ENCODE results near the gene DAPK2.

The DAPK2 gene

DNA sequence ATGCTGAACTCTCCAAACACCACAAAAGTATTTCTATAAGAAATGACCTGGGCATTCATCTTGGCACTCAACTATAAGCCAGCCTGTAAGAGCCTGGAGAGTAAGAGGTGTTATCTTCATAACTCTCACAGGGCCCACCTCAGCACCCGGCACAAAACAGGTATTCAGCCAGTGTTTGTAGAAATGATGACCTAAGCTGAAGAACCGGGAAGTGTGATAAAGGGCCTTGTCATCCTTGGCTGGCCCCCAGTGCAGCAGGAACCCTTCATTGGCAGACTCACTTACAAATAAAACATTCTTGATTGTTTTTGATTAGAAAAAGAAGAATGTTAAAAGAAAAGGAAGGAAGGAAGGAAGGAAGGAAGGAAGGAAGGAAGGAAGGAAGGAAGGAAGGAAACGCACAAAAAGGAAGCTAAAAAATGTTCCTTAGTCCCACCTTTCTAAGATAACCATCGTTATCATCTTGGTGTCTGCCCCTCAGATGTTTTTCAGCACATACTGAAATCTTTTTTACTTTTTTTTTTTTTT lies 52.1 kb downstream of the DAPK2 start:
- DNase-seq (ENCODE audit: low read depth, low spot score): peak; percentile 78
- Histone ChIP-seq H3K9ac (ENCODE audit: insufficient read length) (peak overlapping the region; percentile 51), H3K36me3 (ENCODE audit: insufficient read depth, low read length) (no peaks in the 10 kb centered on the region), H3K4me3 (no peak overlapping the region), H3K27ac (peak overlapping the region; percentile 86), H3K9me3 (ENCODE audit: low read depth, low read length) (no peaks in the 10 kb centered on the region)
- no peak for TF ChIP-seq FOXP2 (optimal IDR thresholded peaks at IDR 0.05; ENCODE audit: control extremely low read depth, extremely low read length, insufficient read depth)
- TF ChIP-seq POLR2AphosphoS5 (IDR thresholded peaks at IDR 0.05; ENCODE audit: borderline replicate concordance, low read depth, low read length): peak; percentile 25; the same call in 1 of the 2 replicates
- TF ChIP-seq EZH2 (IDR thresholded peaks at IDR 0.05): no peak

GRCh38 chr15:63992300-63992699 lies 54.0 kb downstream of the DAPK2 start:
- Histone ChIP-seq H3K27ac (peak overlapping the region; percentile 69), H3K9me3 (ENCODE audit: low read depth, low read length) (no peaks in the 10 kb centered on the region), H3K9ac (ENCODE audit: insufficient read length) (no peak overlapping the region), H3K4me3 (no peak overlapping the region), H3K36me3 (ENCODE audit: insufficient read depth, low read length) (no peaks in the 10 kb centered on the region)
- TF ChIP-seq EZH2 (IDR thresholded peaks at IDR 0.05) (no peak), POLR2AphosphoS5 (IDR thresholded peaks at IDR 0.05; ENCODE audit: borderline replicate concordance, low read depth, low read length) (no peak), FOXP2 (optimal IDR thresholded peaks at IDR 0.05; ENCODE audit: control extremely low read depth, extremely low read length, insufficient read depth) (no peak)
- no peak for DNase-seq (ENCODE audit: low read depth, low spot score)

DNA sequence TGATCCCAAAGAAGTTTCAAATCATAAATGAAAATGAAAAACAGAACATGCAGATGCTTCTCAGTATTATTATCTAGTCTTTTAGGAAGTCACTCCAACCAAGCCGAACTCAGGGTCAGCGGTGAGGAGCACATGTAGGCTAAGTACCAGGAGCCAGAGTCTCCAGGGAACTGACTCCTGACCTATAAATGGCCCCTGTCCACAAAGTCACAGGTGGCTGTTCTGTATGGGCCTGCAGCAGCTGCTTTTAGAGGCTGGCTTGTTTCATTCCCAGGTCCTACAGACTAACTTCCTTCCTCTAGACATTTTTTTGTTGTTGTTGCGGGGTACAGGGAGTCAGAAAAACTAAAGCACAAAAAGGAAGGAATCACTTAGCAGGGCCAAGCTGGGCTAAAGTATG lies 54.6 kb downstream of the DAPK2 start:
- TF ChIP-seq POLR2AphosphoS5 (IDR thresholded peaks at IDR 0.05; ENCODE audit: borderline replicate concordance, low read depth, low read length) (no peak), EZH2 (IDR thresholded peaks at IDR 0.05) (no peak)
- Histone ChIP-seq H3K4me3 (no peak overlapping the region), H3K27ac (peak overlapping the region; percentile 69), H3K9ac (ENCODE audit: insufficient read length) (no peak overlapping the region), H3K36me3 (ENCODE audit: insufficient read depth, low read length) (no peaks in the 10 kb centered on the region), H3K9me3 (ENCODE audit: low read depth, low read length) (no peaks in the 10 kb centered on the region)
- DNase-seq (ENCODE audit: low read depth, low spot score): no peak

DNA sequence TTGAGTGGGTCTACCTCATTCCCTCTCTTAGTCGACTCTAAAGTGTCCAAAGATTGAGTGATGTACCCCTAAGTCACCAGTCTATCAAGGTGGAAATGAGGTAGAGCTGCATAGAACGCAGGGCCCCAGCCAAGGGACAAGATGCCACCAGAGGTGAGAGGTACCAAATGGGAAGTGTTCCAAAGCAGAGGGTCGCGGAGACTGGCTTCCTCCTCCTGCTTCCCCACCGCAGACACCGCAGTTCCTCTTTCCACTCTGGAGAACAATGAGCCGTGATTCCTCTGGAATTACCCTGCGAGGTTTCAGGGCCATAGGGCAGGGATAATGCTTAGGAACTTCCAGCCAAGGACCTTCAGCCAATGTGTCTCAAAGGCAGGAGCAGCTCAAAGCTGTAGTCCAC lies 55.8 kb downstream of the DAPK2 start:
- TF ChIP-seq FOXP2 (optimal IDR thresholded peaks at IDR 0.05; ENCODE audit: control extremely low read depth, extremely low read length, insufficient read depth): no peak
- no peaks in the 10 kb centered on the region for H3K9me3 ChIP-seq (ENCODE audit: low read depth, low read length)
- DNase-seq (ENCODE audit: low read depth, low spot score): no peak
- no peak overlapping the region for H3K27ac ChIP-seq
- no peaks in the 10 kb centered on the region for H3K36me3 ChIP-seq (ENCODE audit: insufficient read depth, low read length)
- H3K9ac ChIP-seq (ENCODE audit: insufficient read length): no peak overlapping the region
- no peak overlapping the region for H3K4me3 ChIP-seq

- H3K4me3 ChIP-seq: no peak overlapping the region
- H3K27ac ChIP-seq: peak overlapping the region; percentile 42; the same call in 1 of the 2 replicates
- H3K9me3 ChIP-seq (ENCODE audit: low read depth, low read length): no peaks in the 10 kb centered on the region
- H3K9ac ChIP-seq (ENCODE audit: insufficient read length): no peak overlapping the region
- TF ChIP-seq FOXP2 (optimal IDR thresholded peaks at IDR 0.05; ENCODE audit: control extremely low read depth, extremely low read length, insufficient read depth) (no peak), POLR2AphosphoS5 (IDR thresholded peaks at IDR 0.05; ENCODE audit: borderline replicate concordance, low read depth, low read length) (no peak), EZH2 (IDR thresholded peaks at IDR 0.05) (no peak)
- DNase-seq (ENCODE audit: low read depth, low spot score): no peak
- H3K36me3 ChIP-seq (ENCODE audit: insufficient read depth, low read length): no peaks in the 10 kb centered on the region
Observed at GRCh38 chr15:63987796-63988378, 58.4 kb downstream of the DAPK2 start.

- Histone ChIP-seq H3K27ac (peak overlapping the region; percentile 82), H3K36me3 (ENCODE audit: insufficient read depth, low read length) (no peaks in the 10 kb centered on the region), H3K9ac (ENCODE audit: insufficient read length) (peak overlapping the region; percentile 36), H3K9me3 (ENCODE audit: low read depth, low read length) (no peaks in the 10 kb centered on the region), H3K4me3 (peak overlapping the region; percentile 43; the same call in 1 of the 2 replicates)
- DNase-seq (ENCODE audit: low read depth, low spot score): peak; percentile 40
- TF ChIP-seq POLR2AphosphoS5 (IDR thresholded peaks at IDR 0.05; ENCODE audit: borderline replicate concordance, low read depth, low read length) (no peak), FOXP2 (optimal IDR thresholded peaks at IDR 0.05; ENCODE audit: control extremely low read depth, extremely low read length, insufficient read depth) (no peak), EZH2 (IDR thresholded peaks at IDR 0.05) (no peak)
Observed at GRCh38 chr15:63986751-63987341, 59.4 kb downstream of the DAPK2 start.

- H3K4me3 ChIP-seq: peak overlapping the region; percentile 43; the same call in 1 of the 2 replicates
- H3K27ac ChIP-seq: peak overlapping the region; percentile 82
- peak overlapping the region; percentile 36 for H3K9ac ChIP-seq (ENCODE audit: insufficient read length)
Observed at GRCh38 chr15:63986185-63986680, 60.1 kb downstream of the DAPK2 start.

GRCh38 chr15:63985221-63986184 lies 60.8 kb downstream of the DAPK2 start:
- Histone ChIP-seq H3K36me3 (ENCODE audit: insufficient read depth, low read length) (no peaks in the 10 kb centered on the region), H3K4me3 (no peak overlapping the region), H3K27ac (peak overlapping the region; percentile 82), H3K9me3 (ENCODE audit: low read depth, low read length) (no peaks in the 10 kb centered on the region), H3K9ac (ENCODE audit: insufficient read length) (no peak overlapping the region)
- TF ChIP-seq EZH2 (IDR thresholded peaks at IDR 0.05) (no peak), FOXP2 (optimal IDR thresholded peaks at IDR 0.05; ENCODE audit: control extremely low read depth, extremely low read length, insufficient read depth) (no peak), POLR2AphosphoS5 (IDR thresholded peaks at IDR 0.05; ENCODE audit: borderline replicate concordance, low read depth, low read length) (no peak)
- DNase-seq (ENCODE audit: low read depth, low spot score): no peak

More at GRCh38 chr15:63986185-63986680, 60.1 kb downstream of the DAPK2 start:
- TF ChIP-seq EZH2 (IDR thresholded peaks at IDR 0.05) (no peak), POLR2AphosphoS5 (IDR thresholded peaks at IDR 0.05; ENCODE audit: borderline replicate concordance, low read depth, low read length) (no peak), FOXP2 (optimal IDR thresholded peaks at IDR 0.05; ENCODE audit: control extremely low read depth, extremely low read length, insufficient read depth) (no peak)
- no peaks in the 10 kb centered on the region for H3K9me3 ChIP-seq (ENCODE audit: low read depth, low read length)
- no peak for DNase-seq (ENCODE audit: low read depth, low spot score)
- H3K36me3 ChIP-seq (ENCODE audit: insufficient read depth, low read length): no peaks in the 10 kb centered on the region
